ENCODE data around the gene EFNB3. TPM values are rescaled to one million over a fixed set of nuclear protein-coding genes. Genes with fewer than 3 reads are reported as not detected.

Gene EFNB3
- total RNA-seq, 1 experiment from 2014 or later = 5.1 TPM

- H3K4me1 Mint-ChIP-seq (ENCODE audit: low read depth, unreplicated experiment) = peaks cover 8% of the 10 kb centered on the region
- Histone ChIP-seq H3K4me1 (no peaks in the 10 kb centered on the region; the same call in none of the 2 replicates), H3K27me3 (replicated peaks; ENCODE audit: control insufficient read depth, insufficient read depth, low read length) (no peaks in the 10 kb centered on the region), H3K9me3 (no peaks in the 10 kb centered on the region), H3K4me3 (ENCODE audit: low read depth, low read length) (no peak overlapping the region), H3K36me3 (ENCODE audit: control insufficient read depth, insufficient read depth, low read length) (no peaks in the 10 kb centered on the region)
- ChIA-PET CTCF (interaction anchor here (0.6 to 2.1 kb wide), 7 partner anchors 8 to 504 kb away, joined by 3 to 17 read pairs (median 5); partner anchors contain the start of gene TP53), POLR2A (no interaction called here)
- intact Hi-C loops (cut with micrococcal nuclease; ENCODE audit: unreplicated experiment) = loop anchor here (1.0 to 10.0 kb wide), 4 partner anchors 40 to 242 kb away; partner anchors contain the start of gene RNF227
- no peak for TF ChIP-seq CTCF (IDR thresholded peaks at IDR 0.05; ENCODE audit: insufficient read depth in 1 of 2, low read depth in 1 of 2, low read length in 1 of 2, severe bottlenecking in 1 of 2, unreplicated experiment in 1 of 2)
- DNase-seq = no peak
- H3K9me3 Mint-ChIP-seq (ENCODE audit: unreplicated experiment) = no peaks in the 10 kb centered on the region
- H3K27ac Mint-ChIP-seq (ENCODE audit: unreplicated experiment) = no peak overlapping the region
- H3K36me3 Mint-ChIP-seq (ENCODE audit: insufficient read depth, unreplicated experiment) = no peaks in the 10 kb centered on the region
- H3K4me3 Mint-ChIP-seq (ENCODE audit: unreplicated experiment) = no peak overlapping the region
- H3K27me3 Mint-ChIP-seq (ENCODE audit: insufficient read depth, unreplicated experiment) = peaks cover 13% of the 10 kb centered on the region
- BruUV-seq (replicated peaks) = no TSS peak
These were observed 37.7 kb downstream of the EFNB3 start for GRCh38 chr17:7742729-7743128.

- peaks cover 3% of the 10 kb centered on the region for H3K4me1 ChIP-seq
- no peak overlapping the region for H3K4me3 ChIP-seq (ENCODE audit: low read depth, low read length)
- intact Hi-C loops (cut with micrococcal nuclease; ENCODE audit: unreplicated experiment) = loop anchor here (10.0 kb wide), 2 partner anchors 170 to 240 kb away; partner anchors contain the start of gene RNF227
- no peak for DNase-seq
- H3K27me3 ChIP-seq (replicated peaks; ENCODE audit: control insufficient read depth, insufficient read depth, low read length) = no peaks in the 10 kb centered on the region
- Mint-ChIP-seq H3K9me3 (ENCODE audit: unreplicated experiment) (no peaks in the 10 kb centered on the region), H3K27ac (ENCODE audit: unreplicated experiment) (peak overlapping the region; percentile 2), H3K36me3 (ENCODE audit: insufficient read depth, unreplicated experiment) (peaks cover 5% of the 10 kb centered on the region), H3K4me3 (ENCODE audit: unreplicated experiment) (no peak overlapping the region), H3K27me3 (ENCODE audit: insufficient read depth, unreplicated experiment) (peaks cover 10% of the 10 kb centered on the region), H3K4me1 (ENCODE audit: low read depth, unreplicated experiment) (peaks cover 8% of the 10 kb centered on the region)
- no TSS peak for BruUV-seq (replicated peaks)
- POLR2A ChIA-PET = no interaction called here
- TF ChIP-seq CTCF (IDR thresholded peaks at IDR 0.05; ENCODE audit: insufficient read depth in 1 of 2, low read depth in 1 of 2, low read length in 1 of 2, severe bottlenecking in 1 of 2, unreplicated experiment in 1 of 2) = no peak
- no peaks in the 10 kb centered on the region for H3K9me3 ChIP-seq
- no peaks in the 10 kb centered on the region for H3K36me3 ChIP-seq (ENCODE audit: control insufficient read depth, insufficient read depth, low read length)
- CTCF ChIA-PET = interaction anchor here (0.5 to 2.4 kb wide), 15 partner anchors 37 to 502 kb away, joined by 3 to 39 read pairs (median 5); partner anchors contain the start of genes CTC1, KDM6B, NAA38 and TP53
These were observed 39.4 kb downstream of the EFNB3 start for GRCh38 chr17:7744416-7744815.

GRCh38 chr17:7745748-7746470 lies 40.9 kb downstream of the EFNB3 start:
- Mint-ChIP-seq H3K4me3 (ENCODE audit: unreplicated experiment) (no peak overlapping the region), H3K27me3 (ENCODE audit: insufficient read depth, unreplicated experiment) (peaks cover under 1% of the 10 kb centered on the region), H3K4me1 (ENCODE audit: low read depth, unreplicated experiment) (peaks cover 8% of the 10 kb centered on the region), H3K27ac (ENCODE audit: unreplicated experiment) (no peak overlapping the region), H3K36me3 (ENCODE audit: insufficient read depth, unreplicated experiment) (peaks cover 5% of the 10 kb centered on the region), H3K9me3 (ENCODE audit: unreplicated experiment) (no peaks in the 10 kb centered on the region)
- no TSS peak for BruUV-seq (replicated peaks)
- H3K36me3 ChIP-seq (ENCODE audit: control insufficient read depth, insufficient read depth, low read length) = no peaks in the 10 kb centered on the region
- no peaks in the 10 kb centered on the region for H3K27me3 ChIP-seq (replicated peaks; ENCODE audit: control insufficient read depth, insufficient read depth, low read length)
- no peak overlapping the region for H3K4me3 ChIP-seq (ENCODE audit: low read depth, low read length)
- ChIA-PET POLR2A (no interaction called here), CTCF (interaction anchor here (0.7 kb wide), 2 partner anchors 35 to 366 kb away, joined by 4 to 5 read pairs; no protein-coding TSS in a partner anchor)
- intact Hi-C loops (cut with micrococcal nuclease; ENCODE audit: unreplicated experiment) = loop anchor here (2.0 to 10.0 kb wide), 3 partner anchors 97 to 239 kb away; partner anchors contain the start of gene RNF227
- TF ChIP-seq CTCF (IDR thresholded peaks at IDR 0.05; ENCODE audit: insufficient read depth in 1 of 2, low read depth in 1 of 2, low read length in 1 of 2, severe bottlenecking in 1 of 2, unreplicated experiment in 1 of 2) = no peak
- H3K9me3 ChIP-seq = no peaks in the 10 kb centered on the region
- peaks cover 3% of the 10 kb centered on the region; the same call in 1 of the 2 replicates for H3K4me1 ChIP-seq
- DNase-seq = no peak
